Measurements from ENCODE around the gene AMPD2. TPM values are rescaled to one million over a fixed set of nuclear protein-coding genes. Genes with fewer than 3 reads are reported as not detected.
A peak's percentile ranks its signal among the peaks of the same experiment; 100 is the strongest.

Gene AMPD2
- 51.8 to 79.8 TPM (median 60.0 TPM) in 3 replicates for total RNA-seq (2021)
- Bru-seq, nascent RNA: percentile 56 among the genes with signal in this experiment
- long read RNA-seq, experiment 1, transcript AMPD2-219 (19 exons, 3,134 nt): minor isoform, 7 of 159 reads
- long read RNA-seq, experiment 1, transcript AMPD2-202 (18 exons, 3,728 nt): major isoform, 83 of 159 reads
- long read RNA-seq, experiment 1, transcript AMPD2-201 (18 exons, 3,899 nt): minor isoform, 6 of 159 reads
- long read RNA-seq, experiment 1, partial matches to known transcripts: 25 of 159 reads
- long read RNA-seq, experiment 1, other reads (novel, unspliced or antisense): 36 of 159 reads
- long read RNA-seq, experiment 2, transcript AMPD2-202 (18 exons, 3,728 nt): major isoform, 8 of 40 reads
- long read RNA-seq, experiment 2, partial matches to known transcripts: 17 of 40 reads
- long read RNA-seq, experiment 2, other reads (novel, unspliced or antisense): 15 of 40 reads
- long read RNA-seq, experiment 3, partial matches to known transcripts: 0 of 3 reads
- long read RNA-seq, experiment 3, other reads (novel, unspliced or antisense): 1 of 3 reads

DNA sequence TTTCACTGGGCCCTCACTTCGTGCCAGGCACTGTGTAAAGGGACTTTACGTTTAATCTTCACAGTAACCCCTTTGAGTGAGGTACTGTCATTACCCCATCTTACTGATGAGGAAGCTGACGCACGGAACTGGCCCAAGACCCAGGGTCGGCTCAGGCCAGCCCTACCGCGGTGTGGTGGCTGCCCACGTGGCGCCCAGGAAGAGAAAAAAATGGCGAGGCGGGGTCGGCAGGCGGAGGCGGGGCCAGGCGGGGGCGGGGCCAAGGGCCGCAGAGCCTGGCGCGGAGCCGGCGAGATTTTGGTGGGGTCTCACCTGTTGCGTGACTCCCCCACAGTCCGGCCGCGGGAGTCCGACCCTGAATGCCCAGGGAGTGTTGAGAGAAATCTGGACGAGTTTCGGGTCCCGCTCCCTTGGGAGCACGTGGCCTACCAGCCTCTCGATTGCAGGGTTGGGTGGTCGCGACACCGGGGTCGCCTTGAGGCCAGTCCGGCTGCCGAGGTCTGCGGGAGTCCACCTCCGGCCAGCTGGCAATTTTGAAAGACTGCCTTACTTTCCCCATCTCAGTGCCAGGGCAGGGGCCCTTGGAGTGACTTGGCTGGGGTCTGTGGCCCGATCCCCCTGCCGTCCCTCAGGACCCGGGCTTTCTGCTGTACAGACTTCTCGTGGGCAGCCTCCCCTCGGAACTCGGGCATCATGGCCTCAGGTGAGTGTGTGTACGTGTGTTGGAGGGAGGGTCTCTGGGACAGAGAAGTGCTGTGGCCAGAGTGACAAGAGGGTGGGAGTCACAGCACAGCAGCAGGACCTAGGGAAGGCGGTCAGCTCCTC, at the start of gene AMPD2, which contains the start of gene GNAT2:
Gene AMPD2 (plus strand): TSS at position 262 of the 825 bp plus-strand sequence. CDS start 1,339 bp downstream, outside the sequence.
Gene GNAT2 (minus strand): TSS at position 41 of the 825 bp plus-strand sequence. CDS start 6,746 bp downstream, outside the sequence.
- Mint-ChIP-seq H3K27me3 (ENCODE audit: low read depth) (no peaks in the 10 kb centered on the region), H3K27ac (peak within 1 kb of the TSS; percentile 92), H3K4me3 (peak within 1 kb of the TSS; percentile 97), H3K4me1 (peaks cover 40% of the 10 kb centered on the region), H3K9me3 (no peaks in the 10 kb centered on the region), H3K36me3 (no peaks in the 10 kb centered on the region)
- POLR2A ChIA-PET: interaction anchor here (1.0 to 2.6 kb wide), 2 partner anchors 24 to 71 kb away, joined by 3 to 13 read pairs; partner anchors contain the start of gene GNAI3
- CTCF ChIA-PET: interaction anchor here (0.5 to 2.8 kb wide), 18 partner anchors 10 to 171 kb away, joined by 3 to 44 read pairs (median 4); partner anchors contain the start of genes CYB561D1 and GNAI3
- DNase-seq (ENCODE audit: low spot score) (peak; percentile 76), ATAC-seq (peak; percentile 59)
- no peak for TF ChIP-seq CREM (CRISPR knock-in tag; IDR thresholded peaks at IDR 0.05)
- no peak for TF ChIP-seq SMAD3 (CRISPR knock-in tag; IDR thresholded peaks at IDR 0.05; ENCODE audit: borderline replicate concordance)
- TF ChIP-seq, protein P1, sequence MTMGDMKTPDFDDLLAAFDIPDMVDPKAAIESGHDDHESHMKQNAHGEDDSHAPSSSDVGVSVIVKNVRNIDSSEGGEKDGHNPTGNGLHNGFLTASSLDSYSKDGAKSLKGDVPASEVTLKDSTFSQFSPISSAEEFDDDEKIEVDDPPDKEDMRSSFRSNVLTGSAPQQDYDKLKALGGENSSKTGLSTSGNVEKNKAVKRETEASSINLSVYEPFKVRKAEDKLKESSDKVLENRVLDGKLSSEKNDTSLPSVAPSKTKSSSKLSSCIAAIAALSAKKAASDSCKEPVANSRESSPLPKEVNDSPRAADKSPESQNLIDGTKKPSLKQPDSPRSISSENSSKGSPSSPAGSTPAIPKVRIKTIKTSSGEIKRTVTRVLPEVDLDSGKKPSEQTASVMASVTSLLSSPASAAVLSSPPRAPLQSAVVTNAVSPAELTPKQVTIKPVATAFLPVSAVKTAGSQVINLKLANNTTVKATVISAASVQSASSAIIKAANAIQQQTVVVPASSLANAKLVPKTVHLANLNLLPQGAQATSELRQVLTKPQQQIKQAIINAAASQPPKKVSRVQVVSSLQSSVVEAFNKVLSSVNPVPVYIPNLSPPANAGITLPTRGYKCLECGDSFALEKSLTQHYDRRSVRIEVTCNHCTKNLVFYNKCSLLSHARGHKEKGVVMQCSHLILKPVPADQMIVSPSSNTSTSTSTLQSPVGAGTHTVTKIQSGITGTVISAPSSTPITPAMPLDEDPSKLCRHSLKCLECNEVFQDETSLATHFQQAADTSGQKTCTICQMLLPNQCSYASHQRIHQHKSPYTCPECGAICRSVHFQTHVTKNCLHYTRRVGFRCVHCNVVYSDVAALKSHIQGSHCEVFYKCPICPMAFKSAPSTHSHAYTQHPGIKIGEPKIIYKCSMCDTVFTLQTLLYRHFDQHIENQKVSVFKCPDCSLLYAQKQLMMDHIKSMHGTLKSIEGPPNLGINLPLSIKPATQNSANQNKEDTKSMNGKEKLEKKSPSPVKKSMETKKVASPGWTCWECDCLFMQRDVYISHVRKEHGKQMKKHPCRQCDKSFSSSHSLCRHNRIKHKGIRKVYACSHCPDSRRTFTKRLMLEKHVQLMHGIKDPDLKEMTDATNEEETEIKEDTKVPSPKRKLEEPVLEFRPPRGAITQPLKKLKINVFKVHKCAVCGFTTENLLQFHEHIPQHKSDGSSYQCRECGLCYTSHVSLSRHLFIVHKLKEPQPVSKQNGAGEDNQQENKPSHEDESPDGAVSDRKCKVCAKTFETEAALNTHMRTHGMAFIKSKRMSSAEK (CRISPR knock-in tag; IDR thresholded peaks at IDR 0.05; ENCODE audit: borderline replicate concordance): no peak
- peak; percentile 58; the same call in 1 of the 2 replicates for TF ChIP-seq MYBL2 (CRISPR knock-in tag; IDR thresholded peaks at IDR 0.05)
- TF ChIP-seq FOXJ3 (CRISPR knock-in tag; IDR thresholded peaks at IDR 0.05; ENCODE audit: borderline replicate concordance): no peak
- no peak for TF ChIP-seq SMAD4 (CRISPR knock-in tag; IDR thresholded peaks at IDR 0.05)
- TF ChIP-seq, protein P2, sequence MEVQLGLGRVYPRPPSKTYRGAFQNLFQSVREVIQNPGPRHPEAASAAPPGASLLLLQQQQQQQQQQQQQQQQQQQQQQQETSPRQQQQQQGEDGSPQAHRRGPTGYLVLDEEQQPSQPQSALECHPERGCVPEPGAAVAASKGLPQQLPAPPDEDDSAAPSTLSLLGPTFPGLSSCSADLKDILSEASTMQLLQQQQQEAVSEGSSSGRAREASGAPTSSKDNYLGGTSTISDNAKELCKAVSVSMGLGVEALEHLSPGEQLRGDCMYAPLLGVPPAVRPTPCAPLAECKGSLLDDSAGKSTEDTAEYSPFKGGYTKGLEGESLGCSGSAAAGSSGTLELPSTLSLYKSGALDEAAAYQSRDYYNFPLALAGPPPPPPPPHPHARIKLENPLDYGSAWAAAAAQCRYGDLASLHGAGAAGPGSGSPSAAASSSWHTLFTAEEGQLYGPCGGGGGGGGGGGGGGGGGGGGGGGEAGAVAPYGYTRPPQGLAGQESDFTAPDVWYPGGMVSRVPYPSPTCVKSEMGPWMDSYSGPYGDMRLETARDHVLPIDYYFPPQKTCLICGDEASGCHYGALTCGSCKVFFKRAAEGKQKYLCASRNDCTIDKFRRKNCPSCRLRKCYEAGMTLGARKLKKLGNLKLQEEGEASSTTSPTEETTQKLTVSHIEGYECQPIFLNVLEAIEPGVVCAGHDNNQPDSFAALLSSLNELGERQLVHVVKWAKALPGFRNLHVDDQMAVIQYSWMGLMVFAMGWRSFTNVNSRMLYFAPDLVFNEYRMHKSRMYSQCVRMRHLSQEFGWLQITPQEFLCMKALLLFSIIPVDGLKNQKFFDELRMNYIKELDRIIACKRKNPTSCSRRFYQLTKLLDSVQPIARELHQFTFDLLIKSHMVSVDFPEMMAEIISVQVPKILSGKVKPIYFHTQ (CRISPR knock-in tag; IDR thresholded peaks at IDR 0.05): no peak
- TF ChIP-seq, protein P3, sequence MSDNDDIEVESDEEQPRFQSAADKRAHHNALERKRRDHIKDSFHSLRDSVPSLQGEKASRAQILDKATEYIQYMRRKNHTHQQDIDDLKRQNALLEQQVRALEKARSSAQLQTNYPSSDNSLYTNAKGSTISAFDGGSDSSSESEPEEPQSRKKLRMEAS (CRISPR knock-in tag; IDR thresholded peaks at IDR 0.05): peak; percentile 93
- TF ChIP-seq, protein P4, sequence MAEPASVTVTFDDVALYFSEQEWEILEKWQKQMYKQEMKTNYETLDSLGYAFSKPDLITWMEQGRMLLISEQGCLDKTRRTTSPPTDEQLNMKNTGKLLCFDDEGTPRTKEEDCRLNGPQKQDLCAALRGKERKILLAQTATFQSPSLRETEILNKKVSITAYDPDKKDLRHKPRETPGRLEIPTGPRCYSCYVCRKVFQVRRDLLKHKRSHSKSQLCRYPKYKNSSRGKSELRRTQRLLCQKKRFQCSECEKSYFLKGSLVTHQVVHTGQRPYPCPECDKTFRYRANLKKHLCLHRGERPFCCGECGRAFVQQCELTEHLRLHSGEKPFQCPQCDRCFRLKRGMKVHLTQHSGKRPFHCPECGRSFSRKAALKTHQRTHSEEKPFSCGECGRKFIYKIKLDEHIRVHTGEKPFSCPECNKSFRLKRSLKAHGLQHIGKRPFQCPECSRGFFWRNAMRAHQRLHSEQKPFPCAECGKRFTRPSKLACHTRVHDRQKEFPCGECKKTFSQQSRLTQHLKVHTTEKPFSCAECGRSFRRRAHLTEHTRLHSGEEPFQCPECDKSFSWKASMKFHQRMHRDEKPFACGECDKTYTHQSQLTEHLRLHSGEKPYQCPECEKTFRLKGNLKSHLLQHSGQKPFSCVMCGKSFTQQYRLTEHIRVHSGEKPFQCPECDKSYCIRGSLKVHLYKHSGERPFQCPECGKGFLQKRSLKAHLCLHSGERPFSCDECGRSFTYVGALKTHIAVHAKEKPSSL (CRISPR knock-in tag; conservative IDR thresholded peaks at IDR 0.05): no peak
- TF ChIP-seq, protein P5, sequence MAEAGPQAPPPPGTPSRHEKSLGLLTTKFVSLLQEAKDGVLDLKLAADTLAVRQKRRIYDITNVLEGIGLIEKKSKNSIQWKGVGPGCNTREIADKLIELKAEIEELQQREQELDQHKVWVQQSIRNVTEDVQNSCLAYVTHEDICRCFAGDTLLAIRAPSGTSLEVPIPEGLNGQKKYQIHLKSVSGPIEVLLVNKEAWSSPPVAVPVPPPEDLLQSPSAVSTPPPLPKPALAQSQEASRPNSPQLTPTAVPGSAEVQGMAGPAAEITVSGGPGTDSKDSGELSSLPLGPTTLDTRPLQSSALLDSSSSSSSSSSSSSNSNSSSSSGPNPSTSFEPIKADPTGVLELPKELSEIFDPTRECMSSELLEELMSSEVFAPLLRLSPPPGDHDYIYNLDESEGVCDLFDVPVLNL (CRISPR knock-in tag; IDR thresholded peaks at IDR 0.05; ENCODE audit: borderline replicate concordance, low read depth): no peak
- TF ChIP-seq ETV6 (CRISPR knock-in tag; IDR thresholded peaks at IDR 0.05): peak; percentile 62; the same call in 1 of the 2 replicates
- TF ChIP-seq SP1 (CRISPR knock-in tag; conservative IDR thresholded peaks at IDR 0.05): peak; percentile 84
- TF ChIP-seq ZNF671 (CRISPR knock-in tag; IDR thresholded peaks at IDR 0.05): no peak
- TF ChIP-seq NR1H2 (CRISPR knock-in tag; IDR thresholded peaks at IDR 0.05): no peak
- TF ChIP-seq SOX15 (CRISPR knock-in tag; IDR thresholded peaks at IDR 0.05): no peak
- TF ChIP-seq IRF2 (CRISPR knock-in tag; IDR thresholded peaks at IDR 0.05; ENCODE audit: borderline replicate concordance, low read depth): no peak
- TF ChIP-seq, protein P6, sequence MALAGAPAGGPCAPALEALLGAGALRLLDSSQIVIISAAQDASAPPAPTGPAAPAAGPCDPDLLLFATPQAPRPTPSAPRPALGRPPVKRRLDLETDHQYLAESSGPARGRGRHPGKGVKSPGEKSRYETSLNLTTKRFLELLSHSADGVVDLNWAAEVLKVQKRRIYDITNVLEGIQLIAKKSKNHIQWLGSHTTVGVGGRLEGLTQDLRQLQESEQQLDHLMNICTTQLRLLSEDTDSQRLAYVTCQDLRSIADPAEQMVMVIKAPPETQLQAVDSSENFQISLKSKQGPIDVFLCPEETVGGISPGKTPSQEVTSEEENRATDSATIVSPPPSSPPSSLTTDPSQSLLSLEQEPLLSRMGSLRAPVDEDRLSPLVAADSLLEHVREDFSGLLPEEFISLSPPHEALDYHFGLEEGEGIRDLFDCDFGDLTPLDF (CRISPR knock-in tag; IDR thresholded peaks at IDR 0.05): no peak
- TF ChIP-seq NR2C2 (CRISPR knock-in tag; IDR thresholded peaks at IDR 0.05): no peak
- TF ChIP-seq RELA (CRISPR knock-in tag; IDR thresholded peaks at IDR 0.05; ENCODE audit: borderline replicate concordance): no peak
- TF ChIP-seq, protein P7, sequence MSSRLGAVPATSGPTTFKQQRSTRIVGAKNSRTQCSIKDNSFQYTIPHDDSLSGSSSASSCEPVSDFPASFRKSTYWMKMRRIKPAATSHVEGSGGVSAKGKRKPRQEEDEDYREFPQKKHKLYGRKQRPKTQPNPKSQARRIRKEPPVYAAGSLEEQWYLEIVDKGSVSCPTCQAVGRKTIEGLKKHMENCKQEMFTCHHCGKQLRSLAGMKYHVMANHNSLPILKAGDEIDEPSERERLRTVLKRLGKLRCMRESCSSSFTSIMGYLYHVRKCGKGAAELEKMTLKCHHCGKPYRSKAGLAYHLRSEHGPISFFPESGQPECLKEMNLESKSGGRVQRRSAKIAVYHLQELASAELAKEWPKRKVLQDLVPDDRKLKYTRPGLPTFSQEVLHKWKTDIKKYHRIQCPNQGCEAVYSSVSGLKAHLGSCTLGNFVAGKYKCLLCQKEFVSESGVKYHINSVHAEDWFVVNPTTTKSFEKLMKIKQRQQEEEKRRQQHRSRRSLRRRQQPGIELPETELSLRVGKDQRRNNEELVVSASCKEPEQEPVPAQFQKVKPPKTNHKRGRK (CRISPR knock-in tag; IDR thresholded peaks at IDR 0.05; ENCODE audit: borderline replicate concordance): no peak
